K562 (cell line): ENCODE measurements around the gene NDST1. TPM values are rescaled to one million over a fixed set of nuclear protein-coding genes. Genes with fewer than 3 reads are reported as not detected.

ENCODE experiments used
- ATAC-seq: fragments of 200-7000 bp; cut with Tn5 transposase; 3 replicates; pipeline ENCODE4 v1.9.1; 2020; ENCODE audit warnings: moderate library complexity
- BruUV-seq: library from RNA; stranded (reverse); fragments of 400-500 nt; replicated peaks from 2 replicates; lab custom pipeline; 2021; lab: Mats Ljungman, UMichigan
- CTCF ChIA-PET: fragments of 300-600 bp; formaldehyde crosslinking; extraction: SDS; loops from one replicate; lab custom pipeline; 2021; ENCODE audit warnings: low intra/inter-chr PET ratio; lab: Yijun Ruan, JAX
- POLR2A ChIA-PET: fragments of 300-600, 350-650 bp; sonication (Branson Sonifier 250); formaldehyde crosslinking; extraction: SDS; loops from one replicate; lab custom pipeline; 2021; ENCODE audit warnings: antibody characterized with exemption, inconsistent platforms; lab: Yijun Ruan, JAX
- DNase-seq, 4 experiments: peaks; one replicate each; pipeline versions ENCODE4 v3.0.0 to v3.0.0-alpha.2; 2011 to 2018; ENCODE audit warnings: low spot score in 3 of 4, mixed read lengths in 3 of 4; ENCODE audit errors: extremely low read depth in 1 of 4
- FAIRE-seq: peaks from 2 replicates; lab custom pipeline; 2011; peaks lifted over from hg19 to GRCh38; lab: Jason Lieb, UNC
- H2AFZ ChIP-seq: 2 replicates; pipeline ENCODE4 v1.6.0; 2011; ENCODE audit warnings: low read depth, low read length, control low read depth, inconsistent platforms
- H3K27ac ChIP-seq: fragments of 200-600 bp; 3 replicates; pipeline ENCODE4 v1.8.0; 2011; ENCODE audit warnings: low read depth, mild to moderate bottlenecking, control low read depth, inconsistent platforms, low read length, moderate library complexity, mixed read lengths; ENCODE audit errors: extremely low read depth
- H3K27me3 ChIP-seq, 2 experiments: fragments of 300-600 bp in 1 of 2; 2 replicates in 1 of 2; 3 replicates in 1 of 2; pipeline versions ENCODE4 v1.6.0 to v1.8.0; 2011; ENCODE audit warnings: inconsistent platforms in 2 of 2, low read length in 2 of 2, mild to moderate bottlenecking in 1 of 2, mixed read lengths in 1 of 2, moderate library complexity in 1 of 2; ENCODE audit not compliant: control insufficient read depth in 2 of 2, insufficient read depth in 2 of 2
- H3K36me3 ChIP-seq: fragments of 300-600 bp; 3 replicates; pipeline ENCODE4 v1.8.0; 2011; ENCODE audit warnings: mild to moderate bottlenecking, low read length, inconsistent platforms; ENCODE audit not compliant: control insufficient read depth, insufficient read depth
- H3K4me1 ChIP-seq, 2 experiments: fragments of 200-600 bp in 1 of 2; replicated peaks in 1 of 2; 2 replicates in 1 of 2; 3 replicates in 1 of 2; pipeline versions ENCODE4 v1.5.1 to v1.8.0; 2011; ENCODE audit warnings: inconsistent platforms in 2 of 2, low read length in 2 of 2, mild to moderate bottlenecking in 1 of 2, mixed read lengths in 1 of 2, moderate library complexity in 1 of 2; ENCODE audit not compliant: control insufficient read depth in 2 of 2, insufficient read depth in 2 of 2
- H3K4me2 ChIP-seq: 2 replicates; pipeline ENCODE4 v1.6.1; 2011; ENCODE audit warnings: low read length, control low read depth, inconsistent platforms, mixed read lengths; ENCODE audit not compliant: insufficient read depth
- H3K4me3 ChIP-seq: fragments of 200-600 bp; sonication (generic), shearing (Covaris generic); 2 replicates; pipeline ENCODE4 v1.5.1; 2016; ENCODE audit warnings: control low read depth, inconsistent platforms
- H3K79me2 ChIP-seq: fragments of 200-600 bp; 3 replicates; pipeline ENCODE4 v1.8.0; 2011; ENCODE audit warnings: low read length, inconsistent platforms; ENCODE audit not compliant: control insufficient read depth, insufficient read depth
- H3K9ac ChIP-seq, 2 experiments: 2 replicates each; pipeline versions ENCODE4 v1.6.0 to v1.6.1; 2011; ENCODE audit warnings: low read depth in 2 of 2, low read length in 2 of 2, control low read depth in 1 of 2, inconsistent platforms in 1 of 2, mild to moderate bottlenecking in 1 of 2, mixed read lengths in 1 of 2; ENCODE audit not compliant: insufficient read depth in 1 of 2
- H3K9me1 ChIP-seq: one replicate; pipeline ENCODE4 v1.6.0; 2011; ENCODE audit warnings: inconsistent platforms, mild to moderate bottlenecking, low read length, moderate library complexity; ENCODE audit not compliant: control insufficient read depth, insufficient read depth
- H3K9me3 ChIP-seq: replicated peaks from 2 replicates; pipeline ENCODE4 v1.5.1; 2011; ENCODE audit warnings: low read depth, low read length, inconsistent platforms; ENCODE audit not compliant: control insufficient read depth, insufficient read depth
- H4K20me1 ChIP-seq: replicated peaks from 2 replicates; pipeline ENCODE4 v1.6.1; 2011; ENCODE audit warnings: low read length, inconsistent platforms, mixed read lengths; ENCODE audit not compliant: control insufficient read depth, insufficient read depth
- ARID1B ChIP-seq: fragments of 450-650 bp; IDR thresholded peaks from 2 replicates; pipeline ENCODE4 v1.6.1; 2016; ENCODE audit warnings: antibody characterized with exemption, mild to moderate bottlenecking, inconsistent platforms
- BCOR ChIP-seq: fragments of 450-650 bp; IDR thresholded peaks from 2 replicates; pipeline ENCODE4 v1.6.1; 2016
- BDP1 ChIP-seq: IDR thresholded peaks from 3 replicates; pipeline ENCODE4 v1.6.1; 2011; ENCODE audit not compliant: insufficient read length, insufficient read depth
- CBX8 ChIP-seq: fragments of 200-600 bp; sonication (generic); IDR thresholded peaks from 2 replicates; pipeline ENCODE4 v1.6.1; 2012; ENCODE audit warnings: borderline replicate concordance, mixed run types, low read depth, mild to moderate bottlenecking, moderate library complexity, mixed read lengths, low read length, control low read depth, inconsistent platforms; ENCODE audit not compliant: poor library complexity, severe bottlenecking; ENCODE audit errors: extremely low read depth
- CREB3L1 ChIP-seq: fragments of 450-650 bp; IDR thresholded peaks from 2 replicates; pipeline ENCODE4 v1.6.1; 2014; ENCODE audit warnings: low read depth, mild to moderate bottlenecking, moderate library complexity, borderline replicate concordance
- HES1 ChIP-seq: fragments of 450-650 bp; IDR thresholded peaks from 2 replicates; pipeline ENCODE4 v1.6.1; 2016; ENCODE audit warnings: low read depth, mild to moderate bottlenecking, moderate library complexity
- HNRNPK ChIP-seq: fragments of 200-400 bp; formaldehyde crosslinking; IDR thresholded peaks from one replicate; pipeline ENCODE4 v1.6.1; 2018; ENCODE audit warnings: mild to moderate bottlenecking, low read depth, low read length; ENCODE audit not compliant: poor library complexity, severe bottlenecking
- KDM4B ChIP-seq, 2 experiments: fragments of 450-650 bp in 1 of 2; sonication (generic) in 1 of 2; IDR thresholded peaks; 2 replicates each; pipeline ENCODE4 v1.6.1; 2016 to 2017; ENCODE audit warnings: borderline replicate concordance in 2 of 2, antibody characterized with exemption in 1 of 2, low read depth in 1 of 2, mild to moderate bottlenecking in 1 of 2
- MCM2 ChIP-seq: fragments of 450-650 bp; IDR thresholded peaks from 2 replicates; pipeline ENCODE4 v1.6.1; 2017; ENCODE audit warnings: low read depth, mild to moderate bottlenecking
- PHTF2 ChIP-seq: fragments of 250-450 bp; sonication (Bioruptor Pico); IDR thresholded peaks from 2 replicates; pipeline ENCODE4 v1.5.0; 2021; ENCODE audit warnings: mild to moderate bottlenecking
- POLR2AphosphoS5 ChIP-seq: IDR thresholded peaks from 2 replicates; pipeline ENCODE4 v1.6.1; 2011; ENCODE audit warnings: mild to moderate bottlenecking, low read depth, low read length, moderate library complexity; ENCODE audit not compliant: control insufficient read depth, insufficient read depth
- RBM14 ChIP-seq: fragments of 200-400 bp; formaldehyde crosslinking; IDR thresholded peaks from 2 replicates; pipeline ENCODE4 v1.6.1; 2018; ENCODE audit warnings: low read depth, mild to moderate bottlenecking, low read length, moderate library complexity, borderline replicate concordance; ENCODE audit not compliant: insufficient read depth
- RBM34 ChIP-seq: fragments of 200-400 bp; formaldehyde crosslinking; IDR thresholded peaks from 2 replicates; pipeline ENCODE4 v1.6.1; 2018; ENCODE audit warnings: low read length, borderline replicate concordance; ENCODE audit not compliant: insufficient read depth
- ZNF12 ChIP-seq: sonication (generic); formaldehyde crosslinking; IDR thresholded peaks from 2 replicates; pipeline ENCODE4 v1.4.0; 2020; ENCODE audit warnings: mild to moderate bottlenecking, missing genetic modification reagents
- ZNF124 ChIP-seq: sonication (generic); formaldehyde crosslinking; IDR thresholded peaks from 2 replicates; pipeline ENCODE4 v1.8.1; 2022; ENCODE audit warnings: missing genetic modification reagents
- ZNF217 ChIP-seq: sonication (generic); formaldehyde crosslinking; IDR thresholded peaks from 2 replicates; pipeline ENCODE4 v1.8.0; 2022; ENCODE audit warnings: mild to moderate bottlenecking, missing genetic modification reagents
- WGBS: fragments of 100-300 bp; shearing (Covaris generic); methylation state at CpG from one replicate; pipeline ENCODE4 v1.1.6; 2016; ENCODE audit warnings: low coverage, mixed read lengths; ENCODE audit not compliant: insufficient coverage; ENCODE audit errors: missing lambda C conversion rate; 5-methylcytosine and 5-hydroxymethylcytosine counted together
- in situ Hi-C: fragments of 300-500 bp; cut with MboI; formaldehyde crosslinking; loops from 4 replicates; pipeline ENCODE4 v1.15.0; 2018; ENCODE audit warnings: inconsistent platforms, mixed read lengths
- intact Hi-C: fragments of 100-400 bp; cut with micrococcal nuclease; formaldehyde crosslinking; loops from 2 replicates; pipeline ENCODE4 v1.14.2; 2022
- polyA plus RNA-seq, 8 experiments: library from polyadenylated mRNA; depleted of rRNA in 4 of 8; stranded (reverse) in 5 of 8; unstranded in 3 of 8; fragments of >200 nt; fragmentation: Nextera tagmentation in 2 of 8; fragmentation: Illumina TruSeq in 1 of 8; extraction: Ambion mirVana in 2 of 8; extraction: Trizol in 1 of 8; gene quantifications; 2 replicates each; pipeline versions ENCODE4 v1.2.1 to v1.2.3, GENCODE V29; 2011 to 2014; ENCODE audit warnings: inconsistent platforms in 1 of 8, missing spikeins in 1 of 8
- total RNA-seq, 7 experiments: library from RNA; depleted of rRNA in 6 of 7; stranded (reverse); fragments of >200 nt in 6 of 7; fragmentation: Illumina TruSeq in 2 of 7; extraction: Trizol in 2 of 7; gene quantifications; 2 replicates each; pipeline versions ENCODE4 v1.2.1 to v1.2.3, GENCODE V29; 2011 to 2021; ENCODE audit warnings: low replicate concordance in 1 of 7

NDST1 gene
- total and polyA plus RNA-seq, 9 of the 15 experiments (the other 6 are each of a cell fraction or from before 2014, with no cell fraction given): 0.38 to 47.9 (median 9.9) TPM

- POLR2A ChIA-PET: interaction anchor here (0.9 to 5.0 kb wide), 3 partner anchors 10 to 26 kb away, joined by 3 to 57 read pairs (median 4); no protein-coding TSS in a partner anchor
Measured at GRCh38 chr5:150490296-150490669, 17.6 kb upstream of the NDST1 start.

GRCh38 chr5:150490754-150491153 lies 17.2 kb upstream of the NDST1 start:
- Histone ChIP-seq H4K20me1 (peaks cover 3% of the 10 kb centered on the region; the same call in 1 of the 2 replicates), H2AFZ (no peak overlapping the region), H3K4me1 (peaks cover 36 to 43% of the 10 kb centered on the region in 2 experiments), H3K4me2 (no peak overlapping the region), H3K9me3 (no peaks in the 10 kb centered on the region), H3K9ac (peak overlapping the region in 1 of 2 experiments; percentile 16; a peak in 1 of 4 replicates), H3K27me3 (no peaks in the 10 kb centered on the region), H3K36me3 (peaks cover 21% of the 10 kb centered on the region; the same call in 2 of the 3 replicates), H3K9me1 (no peaks in the 10 kb centered on the region), H3K79me2 (peaks cover 62% of the 10 kb centered on the region), H3K27ac (no peak overlapping the region), H3K4me3 (no peak overlapping the region)
- CTCF ChIA-PET: no interaction called here
- BruUV-seq: no TSS peak
- in situ Hi-C loops (no loop called here), intact Hi-C loops (no loop called here)
- ATAC-seq (no peak), FAIRE-seq (no peak), DNase-seq (no peak)
- POLR2A ChIA-PET: interaction anchor here (0.6 to 5.0 kb wide), 5 partner anchors 9 to 737 kb away, joined by 3 to 57 read pairs (median 4); no protein-coding TSS in a partner anchor
- 28% methylated on average over 1 of the region's 1 CpG for WGBS
- no peak for TF ChIP-seq KDM4B (IDR thresholded peaks at IDR 0.05; ENCODE audit: borderline replicate concordance in 2 of 2, low read depth in 1 of 2)
- TF ChIP-seq HNRNPK: no peak
- no peak for TF ChIP-seq CREB3L1
- TF ChIP-seq POLR2AphosphoS5: no peak
- TF ChIP-seq ZNF124 (CRISPR knock-in tag): no peak
- no peak for TF ChIP-seq ARID1B
- TF ChIP-seq BDP1: no peak
- TF ChIP-seq ZNF217: no peak
- no peak for TF ChIP-seq ZNF12
- TF ChIP-seq MCM2: no peak
- TF ChIP-seq HES1: no peak
- TF ChIP-seq BCOR: no peak
- TF ChIP-seq CBX8: no peak

More at GRCh38 chr5:150490296-150490669, 17.6 kb upstream of the NDST1 start:
- H3K27ac ChIP-seq: no peak overlapping the region
- H3K9me1 ChIP-seq: no peaks in the 10 kb centered on the region
- CTCF ChIA-PET: no interaction called here
- in situ Hi-C loops (no loop called here), intact Hi-C loops (no loop called here)
- WGBS: no CpG with 5 or more reads among the region's 2 CpGs
- no peaks in the 10 kb centered on the region for H3K9me3 ChIP-seq
- H3K4me2 ChIP-seq: no peak overlapping the region
- no TSS peak for BruUV-seq
- H3K4me1 ChIP-seq: peaks cover 36 to 48% of the 10 kb centered on the region in 2 experiments
- TF ChIP-seq RBM34: no peak
- TF ChIP-seq PHTF2: no peak
- TF ChIP-seq RBM14: no peak
- H3K4me3 ChIP-seq: no peak overlapping the region
- DNase-seq: no peak
- H3K79me2 ChIP-seq: peaks cover 64% of the 10 kb centered on the region
- H2AFZ ChIP-seq: no peak overlapping the region
- H3K27me3 ChIP-seq: no peaks in the 10 kb centered on the region
- H3K9ac ChIP-seq: peak overlapping the region in 1 of 2 experiments; percentile 64; a peak in 1 of 4 replicates
- peaks cover 3% of the 10 kb centered on the region; the same call in 1 of the 2 replicates for H4K20me1 ChIP-seq
- no peak for FAIRE-seq
- H3K36me3 ChIP-seq: peaks cover 21% of the 10 kb centered on the region; the same call in 2 of the 3 replicates
- no peak for ATAC-seq
